Natural killer cell (primary cell): ENCODE measurements around the gene NRM. TPM values are rescaled to one million over a fixed set of nuclear protein-coding genes. Genes with fewer than 3 reads are reported as not detected.

Source experiments
- ATAC-seq, 3 donors: fragments of 150-1000 bp in 2 of 3; fragments of 200-7000 bp in 1 of 3; cut with Tn5 transposase; 1 replicate in 1 of 3; 2 replicates in 2 of 3; pipeline ENCODE4 v1.10.0; 2021; ENCODE audit warnings: mild to moderate bottlenecking in 2 of 3, moderate library complexity in 2 of 3
- DNase-seq, 2 donors: peaks; one replicate each; pipeline versions ENCODE4 v3.0.0 to v3.0.0-alpha.2; 2013 to 2021; ENCODE audit warnings: mixed read lengths in 1 of 2
- H3K27ac ChIP-seq: one replicate; pipeline ENCODE4 v1.5.1; 2013; ENCODE audit warnings: mild to moderate bottlenecking, low read length
- H3K27me3 ChIP-seq: one replicate; pipeline ENCODE4 v1.6.1; 2013; ENCODE audit warnings: low read length; ENCODE audit not compliant: control insufficient read depth, insufficient read depth
- H3K36me3 ChIP-seq: one replicate; pipeline ENCODE4 v1.6.1; 2013; ENCODE audit warnings: low read length; ENCODE audit not compliant: control insufficient read depth, insufficient read depth
- H3K4me1 ChIP-seq: one replicate; pipeline ENCODE4 v1.6.1; 2013; ENCODE audit warnings: low read length; ENCODE audit not compliant: control insufficient read depth, insufficient read depth
- H3K4me3 ChIP-seq: one replicate; pipeline ENCODE4 v1.5.1; 2013; ENCODE audit warnings: low read length
- H3K9me3 ChIP-seq: one replicate; pipeline ENCODE4 v1.6.1; 2013; ENCODE audit warnings: low read length; ENCODE audit not compliant: control insufficient read depth, insufficient read depth
- H3K27ac Mint-ChIP-seq, 2 donors: one replicate each; pipeline ENCODE4 v1.8.0; 2022; ENCODE audit warnings: mild to moderate bottlenecking in 2 of 2, mixed read lengths in 2 of 2, moderate library complexity in 1 of 2
- H3K27me3 Mint-ChIP-seq, 2 donors: one replicate each; pipeline ENCODE4 v1.8.0; 2022; ENCODE audit warnings: low read depth in 2 of 2, mixed read lengths in 2 of 2
- H3K36me3 Mint-ChIP-seq: one replicate; pipeline ENCODE4 v1.8.0; 2022; ENCODE audit warnings: mixed read lengths
- H3K4me1 Mint-ChIP-seq, 2 donors: one replicate each; pipeline ENCODE4 v1.8.0; 2022; ENCODE audit warnings: mixed read lengths in 2 of 2
- H3K4me3 Mint-ChIP-seq: one replicate; pipeline ENCODE4 v1.8.0; 2022; ENCODE audit warnings: mild to moderate bottlenecking, moderate library complexity, mixed read lengths
- H3K9me3 Mint-ChIP-seq, 2 donors: one replicate each; pipeline ENCODE4 v1.8.0; 2022; ENCODE audit warnings: mixed read lengths in 2 of 2
- CTCF ChIP-seq: fragments of 200-600 bp; IDR thresholded peaks from one replicate; pipeline ENCODE4 v1.8.0; 2022; ENCODE audit warnings: antibody characterized with exemption
- WGBS: methylation state at CpG from one replicate; pipeline ENCODE4 v1.1.7; 2013; ENCODE audit warnings: missing lambda C conversion rate; ENCODE audit not compliant: insufficient coverage; 5-methylcytosine and 5-hydroxymethylcytosine counted together
- intact Hi-C: fragments of 100-400 bp; cut with micrococcal nuclease; formaldehyde crosslinking; loops from one replicate; pipeline ENCODE4 v1.14.2; 2022
- total RNA-seq, 4 donors: library from RNA; stranded (reverse); fragments of 120-200 nt in 1 of 4; gene quantifications; one replicate each; pipeline versions ENCODE4 v1.2.3 to v1.2.4, GENCODE V29; 2013 to 2022

NRM gene
- total RNA-seq, 3 donors from 2014 or later (not counting 1 experiment from before 2014, with no cell fraction given): 7.4 to 8.9 (median 8.7) TPM

DNA sequence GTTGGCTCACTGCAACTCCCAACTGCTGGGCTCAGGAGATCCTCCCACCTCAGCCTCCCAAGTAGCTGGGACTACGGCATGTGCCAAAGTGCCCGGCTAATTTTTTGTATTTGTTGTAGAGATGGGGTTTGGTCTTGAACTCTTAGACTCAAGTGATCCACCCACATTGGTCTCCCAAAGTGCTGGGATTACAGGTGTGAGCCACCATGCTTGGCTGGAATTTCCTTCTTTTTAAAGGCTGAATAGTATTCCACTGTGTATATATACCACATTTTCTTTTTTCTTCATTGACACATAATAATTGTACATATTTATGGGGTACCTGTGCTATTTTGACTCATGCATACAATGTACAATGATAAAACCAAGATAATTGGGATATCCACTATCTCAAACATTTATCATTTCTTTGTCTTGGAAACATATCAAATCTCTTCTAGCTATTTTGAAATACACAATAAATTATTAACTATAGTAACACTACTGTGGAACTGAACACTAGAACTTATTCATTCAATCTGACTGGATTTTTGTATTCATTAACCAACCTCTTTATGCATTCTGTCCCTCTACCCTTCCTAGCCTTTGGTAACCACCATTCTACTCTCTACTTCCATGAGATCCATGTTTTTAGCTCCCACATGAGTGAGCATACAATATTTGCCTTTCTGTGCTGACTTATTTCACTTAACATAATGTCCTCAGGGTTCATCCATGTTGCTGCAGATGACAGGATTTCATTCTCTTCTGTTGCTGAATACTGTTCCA is 18.5 kb upstream of the NRM start:
- Mint-ChIP-seq H3K4me3 (no peak overlapping the region), H3K27me3 (no peaks in the 10 kb centered on the region), H3K27ac (no peak overlapping the region), H3K36me3 (no peaks in the 10 kb centered on the region), H3K4me1 (peaks cover 18 to 37% of the 10 kb centered on the region in 2 donors), H3K9me3 (no peaks in the 10 kb centered on the region)
- H3K36me3 ChIP-seq: peaks cover 39% of the 10 kb centered on the region
- H3K4me1 ChIP-seq: peaks cover 26% of the 10 kb centered on the region
- no peaks in the 10 kb centered on the region for H3K27me3 ChIP-seq
- no CpG with 5 or more reads among the region's 2 CpGs for WGBS
- intact Hi-C loops: no loop called here
- ATAC-seq (no peak), DNase-seq (no peak)
- TF ChIP-seq CTCF: no peak
- no peaks in the 10 kb centered on the region for H3K9me3 ChIP-seq
- H3K4me3 ChIP-seq: no peak overlapping the region
- no peak overlapping the region for H3K27ac ChIP-seq

DNA sequence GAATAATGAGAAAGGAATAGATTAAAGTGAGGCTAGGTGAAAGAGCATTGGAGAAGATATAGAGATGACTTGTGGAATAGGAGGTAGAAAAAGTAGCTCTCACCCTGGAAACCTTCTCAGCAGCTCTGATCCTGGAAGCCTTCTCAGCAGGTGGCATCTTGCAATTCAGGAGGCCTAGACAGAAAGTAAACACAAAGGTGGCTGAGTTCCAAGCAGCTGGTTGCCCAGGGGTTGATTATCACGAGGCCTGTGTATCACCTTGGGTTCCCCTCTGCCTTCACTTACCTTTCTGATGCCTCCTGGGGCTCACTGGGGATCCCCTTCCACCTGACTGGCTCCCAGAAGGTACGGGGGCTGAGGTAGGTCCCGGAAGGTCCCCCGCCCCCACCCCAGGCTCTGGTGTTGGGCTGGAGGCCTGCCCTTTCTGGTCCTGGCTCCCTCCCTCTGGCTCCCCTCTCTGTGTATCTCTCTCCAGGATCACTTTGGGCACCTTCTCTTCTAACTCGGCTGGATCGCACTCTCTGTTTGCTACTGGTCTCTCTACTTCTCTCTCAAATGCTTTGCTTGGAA is 16.6 kb upstream of the NRM start:
- Mint-ChIP-seq H3K36me3 (peaks cover 8% of the 10 kb centered on the region), H3K27ac (peak overlapping the region in 1 of 2 donors; percentile 29), H3K4me1 (peaks cover 9 to 39% of the 10 kb centered on the region in 2 donors), H3K4me3 (no peak overlapping the region), H3K27me3 (no peaks in the 10 kb centered on the region), H3K9me3 (no peaks in the 10 kb centered on the region)
- no peaks in the 10 kb centered on the region for H3K9me3 ChIP-seq
- H3K27me3 ChIP-seq: no peaks in the 10 kb centered on the region
- intact Hi-C loops: no loop called here
- TF ChIP-seq CTCF: no peak
- peaks cover 17% of the 10 kb centered on the region for H3K4me1 ChIP-seq
- ATAC-seq (no peak), DNase-seq (no peak)
- WGBS: 94% methylated on average over 6 of the region's 6 CpGs
- H3K36me3 ChIP-seq: peaks cover 36% of the 10 kb centered on the region
- no peak overlapping the region for H3K4me3 ChIP-seq
- H3K27ac ChIP-seq: no peak overlapping the region

GRCh38 chr6:30705620-30706019 is 14.8 kb upstream of the NRM start:
- H3K27me3 Mint-ChIP-seq: no peaks in the 10 kb centered on the region

More at GRCh38 chr6:30705620-30706019, 14.8 kb upstream of the NRM start:
- ATAC-seq: no peak
- Histone ChIP-seq H3K9me3 (no peaks in the 10 kb centered on the region), H3K4me3 (no peak overlapping the region), H3K36me3 (peaks cover 33% of the 10 kb centered on the region), H3K4me1 (no peaks in the 10 kb centered on the region), H3K27me3 (no peaks in the 10 kb centered on the region), H3K27ac (no peak overlapping the region)
- H3K4me1 Mint-ChIP-seq: peaks cover 0 to 22% of the 10 kb centered on the region in 2 donors
- H3K27ac Mint-ChIP-seq: no peak overlapping the region
- intact Hi-C loops: no loop called here
- no peak for TF ChIP-seq CTCF
- H3K9me3 Mint-ChIP-seq: no peaks in the 10 kb centered on the region
- H3K4me3 Mint-ChIP-seq: no peak overlapping the region
- WGBS: 96% methylated on average over 4 of the region's 4 CpGs
- no peak for DNase-seq
- peaks cover 8% of the 10 kb centered on the region for H3K36me3 Mint-ChIP-seq
